COLO668 (cell line): ENCODE results near the gene OR10G7.

ENCODE experiments used
- DNase-seq: peaks from one replicate; lab custom pipeline; 2025; ENCODE audit not compliant: unreplicated experiment; lab: John Stamatoyannopoulos, UW

Gene OR10G7

GRCh38 chr11:124041254-124041653, at the start of gene OR10G7:
OR10G7 (minus strand) TSS chr11:124041325; CDS start chr11:124039001, 2,324 bp downstream.
- no peak for DNase-seq

GRCh38 chr11:124085997-124086846, 45.1 kb upstream of the OR10G7 start:
- peak; percentile 11 for DNase-seq

- no peak for DNase-seq
Measured at GRCh38 chr11:124085583-124085982, 44.5 kb upstream of the OR10G7 start.

- no peak for DNase-seq
Measured at GRCh38 chr11:124082371-124082770, 41.2 kb upstream of the OR10G7 start.

GRCh38 chr11:124081483-124081882, 40.4 kb upstream of the OR10G7 start:
- no peak for DNase-seq

- DNase-seq: no peak
Measured at GRCh38 chr11:124080327-124081001, 39.3 kb upstream of the OR10G7 start.

GRCh38 chr11:124079631-124080326, 38.7 kb upstream of the OR10G7 start:
- no peak for DNase-seq

- no peak for DNase-seq
Measured at GRCh38 chr11:124078591-124078990, 37.5 kb upstream of the OR10G7 start.

- DNase-seq: no peak
Measured at GRCh38 chr11:124077266-124077665, 36.1 kb upstream of the OR10G7 start.

GRCh38 chr11:124075841-124076651, 34.9 kb upstream of the OR10G7 start:
- peak; percentile 21 for DNase-seq

GRCh38 chr11:124075492-124075840, 34.3 kb upstream of the OR10G7 start:
- no peak for DNase-seq

- DNase-seq: no peak
Measured at GRCh38 chr11:124074554-124074953, 33.4 kb upstream of the OR10G7 start.

- no peak for DNase-seq
Measured at GRCh38 chr11:124072147-124072546, 31.0 kb upstream of the OR10G7 start.

- no peak for DNase-seq
Measured at GRCh38 chr11:124071623-124071948, 30.5 kb upstream of the OR10G7 start.

GRCh38 chr11:124070915-124071622, 29.9 kb upstream of the OR10G7 start:
- DNase-seq: peak; percentile 55

GRCh38 chr11:124069429-124070401, 28.6 kb upstream of the OR10G7 start:
- DNase-seq: peak; percentile 29

- DNase-seq: no peak
Measured at GRCh38 chr11:124068601-124069110, 27.5 kb upstream of the OR10G7 start.

- no peak for DNase-seq
Measured at GRCh38 chr11:124052966-124053365, 11.8 kb upstream of the OR10G7 start.

- DNase-seq: no peak
Measured at GRCh38 chr11:124050748-124051147, 9.6 kb upstream of the OR10G7 start.
